DOHH2 (cell line): ENCODE measurements around the gene LDOC1.

ENCODE experiments used
- EZH2phosphoT487 ChIP-seq: fragments of 200-600 bp; sonication (generic); IDR thresholded peaks from 2 replicates; pipeline ENCODE4 v1.6.1; 2017; ENCODE audit warnings: borderline replicate concordance, mild to moderate bottlenecking, antibody characterized with exemption, low read length, moderate library complexity, mixed read lengths
- TF ChIP-seq, protein P1 (sequence below): fragments of 200-600 bp; sonication (generic); IDR thresholded peaks from one replicate; pipeline ENCODE4 v1.5.1; 2014; ENCODE audit warnings: antibody characterized with exemption, mild to moderate bottlenecking, low read depth, low read length; ENCODE audit not compliant: poor library complexity, severe bottlenecking

DNA sequence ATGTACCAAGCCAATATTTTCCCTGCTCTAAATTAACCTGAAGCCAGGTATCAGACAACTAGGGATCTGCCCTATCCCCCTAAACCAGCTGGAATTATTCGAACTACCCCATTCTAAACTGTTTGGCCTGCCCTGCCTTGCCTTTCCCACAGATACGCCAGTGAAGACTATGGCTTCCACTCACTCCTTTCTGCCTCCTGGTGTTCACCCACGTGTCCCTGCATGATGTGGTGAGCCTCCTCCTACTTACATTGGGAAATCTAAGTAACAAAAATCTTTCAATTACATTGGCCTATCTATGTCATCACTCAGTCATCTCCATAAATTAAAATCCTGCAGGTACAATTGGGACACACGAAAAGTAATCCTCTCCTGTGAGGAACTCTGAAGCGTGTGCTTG, 6.1 kb upstream of the LDOC1 start:
- TF ChIP-seq, protein P1, sequence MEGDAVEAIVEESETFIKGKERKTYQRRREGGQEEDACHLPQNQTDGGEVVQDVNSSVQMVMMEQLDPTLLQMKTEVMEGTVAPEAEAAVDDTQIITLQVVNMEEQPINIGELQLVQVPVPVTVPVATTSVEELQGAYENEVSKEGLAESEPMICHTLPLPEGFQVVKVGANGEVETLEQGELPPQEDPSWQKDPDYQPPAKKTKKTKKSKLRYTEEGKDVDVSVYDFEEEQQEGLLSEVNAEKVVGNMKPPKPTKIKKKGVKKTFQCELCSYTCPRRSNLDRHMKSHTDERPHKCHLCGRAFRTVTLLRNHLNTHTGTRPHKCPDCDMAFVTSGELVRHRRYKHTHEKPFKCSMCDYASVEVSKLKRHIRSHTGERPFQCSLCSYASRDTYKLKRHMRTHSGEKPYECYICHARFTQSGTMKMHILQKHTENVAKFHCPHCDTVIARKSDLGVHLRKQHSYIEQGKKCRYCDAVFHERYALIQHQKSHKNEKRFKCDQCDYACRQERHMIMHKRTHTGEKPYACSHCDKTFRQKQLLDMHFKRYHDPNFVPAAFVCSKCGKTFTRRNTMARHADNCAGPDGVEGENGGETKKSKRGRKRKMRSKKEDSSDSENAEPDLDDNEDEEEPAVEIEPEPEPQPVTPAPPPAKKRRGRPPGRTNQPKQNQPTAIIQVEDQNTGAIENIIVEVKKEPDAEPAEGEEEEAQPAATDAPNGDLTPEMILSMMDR, result no peak
- TF ChIP-seq EZH2phosphoT487, result no peak
